HG03460 (cell line): ENCODE data around the gene LCOR.
"Not testable (repeated sequence)": the region's sequence is repeated elsewhere in the genome, so short reads cannot be mapped to it uniquely, and the experiment has no call there.

Experiments used
- ATAC-seq: cut with Tn5 transposase; IDR thresholded peaks from one replicate; pipeline ENCODE4 v1.9.1; 2021; ENCODE audit not compliant: unreplicated experiment

The LCOR gene

DNA sequence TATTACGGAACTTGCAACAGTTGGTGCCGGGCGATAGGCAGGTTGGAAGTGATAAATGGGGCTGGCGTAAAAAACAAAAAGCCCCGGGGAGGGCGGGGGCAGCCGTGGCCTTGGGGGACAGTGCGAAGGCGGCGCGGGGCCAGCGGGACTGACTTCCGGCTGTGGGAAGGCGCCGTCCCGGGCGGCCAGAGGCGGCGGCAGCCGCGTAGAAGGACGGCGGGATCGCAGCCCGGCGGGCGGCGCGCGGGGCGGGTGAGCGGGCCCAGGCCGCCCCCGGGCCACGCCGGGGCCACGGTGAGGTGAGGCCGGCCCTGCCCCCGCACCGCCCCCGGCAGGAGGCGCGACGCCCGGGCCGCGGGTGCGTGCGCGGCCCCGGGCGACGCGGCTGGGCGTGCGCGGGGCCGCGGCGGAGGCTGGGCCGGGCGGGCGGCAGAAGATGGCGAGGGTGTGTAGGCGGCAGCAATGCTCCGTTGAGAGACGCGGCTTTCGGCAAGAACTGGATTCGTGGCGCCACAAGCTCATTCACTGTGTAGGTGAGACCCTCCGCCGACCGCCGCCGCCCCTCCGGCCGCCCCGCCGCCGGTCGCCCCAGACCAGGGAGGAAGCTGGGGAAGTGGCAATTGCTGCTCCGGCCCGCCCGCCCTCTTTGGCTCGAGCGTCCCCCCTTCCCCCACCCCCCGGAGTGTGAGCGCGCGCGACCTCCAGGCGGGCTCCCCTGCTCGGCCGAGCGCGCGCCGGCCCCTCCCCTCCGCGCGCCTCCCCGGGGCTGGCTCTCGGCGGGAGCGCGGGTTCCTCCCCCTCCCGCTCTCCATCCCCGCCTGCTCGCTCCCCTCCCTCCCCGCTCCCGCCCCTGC is at the start of gene LCOR:
Gene LCOR (plus strand): TSS at position 432 of the 854 bp plus-strand sequence. CDS start 116,760 bp downstream, outside the sequence.
- peak; percentile 71 for ATAC-seq

DNA sequence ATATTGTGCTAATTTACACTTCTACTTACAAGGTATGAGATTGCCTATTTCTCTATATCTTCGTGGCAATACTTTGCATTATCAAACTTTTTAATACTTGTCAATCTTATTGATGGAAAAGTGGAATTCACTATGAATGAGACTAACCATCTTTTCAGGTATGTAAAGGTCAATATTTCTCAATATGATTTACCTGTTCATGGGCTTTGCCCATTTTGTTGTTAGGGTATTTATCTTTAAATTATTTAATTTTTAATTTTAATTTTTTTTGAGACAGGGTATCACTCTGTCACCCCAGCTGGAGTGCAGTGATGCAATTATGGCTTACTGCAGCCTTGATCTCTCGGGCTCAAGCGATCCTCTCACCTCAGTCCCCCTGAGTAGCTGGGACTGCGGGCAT is 47.8 kb upstream of the LCOR start:
- no peak for ATAC-seq

DNA sequence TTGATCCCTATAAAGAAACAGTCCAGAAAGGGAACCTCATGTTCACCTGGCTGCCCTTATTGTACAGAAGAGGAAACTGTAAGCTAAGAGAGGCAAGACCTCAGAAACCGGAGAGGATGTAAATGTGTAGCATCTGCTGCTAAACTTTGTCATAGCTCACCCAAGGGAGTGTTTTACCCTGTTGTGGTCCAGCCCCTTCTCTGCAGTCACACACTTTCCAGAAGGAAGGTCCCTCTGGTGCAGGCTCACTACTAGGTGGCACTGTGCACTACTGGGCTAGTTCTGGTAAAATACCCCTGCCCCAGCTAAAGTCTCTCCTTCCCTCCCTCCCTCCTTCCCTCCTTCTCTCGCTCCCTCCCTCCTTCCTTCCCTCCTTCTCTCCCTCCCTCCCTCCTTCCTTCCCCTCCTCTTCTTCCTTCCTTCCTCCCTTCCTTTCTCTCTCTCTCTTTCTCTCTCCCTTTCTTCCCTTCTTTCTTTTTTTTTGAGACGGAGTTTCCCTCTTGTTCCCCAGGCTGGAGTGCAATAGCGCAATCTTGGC is 42.5 kb upstream of the LCOR start:
- no peak for ATAC-seq

DNA sequence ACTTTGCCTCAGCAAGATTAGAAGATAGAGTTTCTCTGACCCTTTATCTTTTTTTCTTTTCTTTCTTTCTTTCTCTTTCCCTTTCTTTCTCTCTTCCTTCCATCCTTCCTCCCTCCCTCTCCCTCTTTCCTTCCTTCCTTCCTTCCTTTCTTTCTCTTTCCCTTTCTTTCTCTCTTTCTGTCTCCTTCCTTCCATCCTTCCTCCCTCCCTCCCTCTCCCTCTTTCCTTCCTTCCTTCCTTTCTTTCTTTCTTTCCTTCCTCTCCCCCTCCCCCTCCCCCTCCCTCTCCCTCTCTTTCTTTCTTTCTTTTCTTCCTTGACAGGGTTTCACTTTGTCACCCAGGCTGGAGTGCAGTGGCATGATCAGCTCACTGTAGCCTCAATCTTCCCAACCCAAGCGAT is 40.2 kb upstream of the LCOR start:
- no peak for ATAC-seq

DNA sequence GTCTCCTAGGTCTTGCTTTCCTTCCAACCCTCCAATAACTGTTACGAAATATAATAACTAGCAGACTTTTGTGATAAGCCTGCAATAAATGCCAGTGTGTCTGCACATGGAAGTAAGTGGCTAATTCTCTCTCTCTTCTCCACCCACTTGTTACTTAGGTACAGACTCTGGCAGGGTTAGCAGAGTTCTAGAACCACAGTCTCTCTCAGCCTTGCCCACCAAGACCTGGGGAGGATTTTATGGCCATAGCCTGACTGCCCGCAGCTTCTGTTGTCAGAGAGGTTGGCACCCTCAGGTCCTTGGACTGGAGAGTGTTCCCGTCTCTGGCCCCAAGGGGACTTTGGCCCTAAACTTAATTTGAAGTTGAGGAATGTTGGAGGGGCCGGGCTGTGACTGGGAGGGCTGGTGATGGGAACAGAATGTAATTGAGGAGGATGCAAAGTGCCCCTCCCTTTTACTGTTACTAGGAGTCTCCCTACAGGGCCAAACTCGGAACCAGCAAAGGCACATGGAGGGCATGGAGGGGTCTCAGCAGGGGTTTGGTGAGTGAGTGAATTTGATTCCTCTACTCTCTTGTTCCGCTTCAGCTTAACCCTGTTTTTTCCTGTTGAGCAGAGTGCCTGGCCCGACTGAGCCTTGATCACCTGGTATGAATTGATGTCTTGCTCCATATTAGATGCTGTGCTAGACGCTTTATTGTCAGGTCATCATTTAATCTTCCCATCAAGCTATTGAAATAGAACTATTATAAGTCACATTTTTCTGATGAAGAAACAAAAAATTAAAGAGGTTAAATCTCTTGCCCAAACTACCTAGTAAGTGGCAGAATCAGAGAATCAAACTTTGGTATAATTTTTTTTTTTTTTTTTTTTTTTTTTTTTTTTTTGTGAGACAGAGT is 37.0 kb upstream of the LCOR start:
- ATAC-seq, result no peak

DNA sequence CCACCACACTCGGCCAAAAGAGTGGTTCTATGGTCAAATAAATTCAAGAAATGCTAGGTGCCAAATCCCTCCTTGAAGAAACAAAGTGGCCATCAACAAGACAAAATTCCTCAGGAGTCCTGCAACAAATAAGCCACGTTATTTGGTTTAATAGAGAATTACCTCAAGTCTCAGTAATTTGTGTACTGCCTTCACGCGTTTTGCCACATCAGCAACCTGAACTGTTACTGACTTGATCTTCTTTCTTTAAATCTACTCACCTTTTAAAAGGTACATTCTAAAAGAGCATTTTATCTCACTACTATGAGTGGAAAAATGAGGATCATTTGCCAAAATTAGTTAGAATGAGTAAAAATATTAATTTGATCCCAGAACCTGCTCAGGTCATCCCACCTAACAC is 34.6 kb upstream of the LCOR start:
- ATAC-seq, result no peak

DNA sequence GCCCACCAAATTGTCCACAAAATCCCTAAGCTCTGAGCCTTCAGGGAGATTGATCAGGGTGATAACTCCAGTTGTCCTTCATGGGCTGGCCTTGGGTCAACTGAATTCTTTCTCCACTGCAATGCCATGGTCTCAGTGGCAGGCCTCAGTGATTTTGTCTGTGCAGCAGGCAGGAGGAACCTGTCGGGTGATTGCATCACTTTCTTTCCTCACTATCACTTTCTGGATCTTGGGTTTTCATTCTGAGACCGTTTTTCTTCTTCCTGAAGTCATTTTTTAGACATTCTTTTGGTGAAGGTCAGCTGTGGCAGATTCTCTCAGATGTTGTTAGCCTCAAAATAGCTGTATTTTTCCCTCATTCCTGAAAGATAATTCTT is 28.8 kb upstream of the LCOR start:
- ATAC-seq, result no peak

DNA sequence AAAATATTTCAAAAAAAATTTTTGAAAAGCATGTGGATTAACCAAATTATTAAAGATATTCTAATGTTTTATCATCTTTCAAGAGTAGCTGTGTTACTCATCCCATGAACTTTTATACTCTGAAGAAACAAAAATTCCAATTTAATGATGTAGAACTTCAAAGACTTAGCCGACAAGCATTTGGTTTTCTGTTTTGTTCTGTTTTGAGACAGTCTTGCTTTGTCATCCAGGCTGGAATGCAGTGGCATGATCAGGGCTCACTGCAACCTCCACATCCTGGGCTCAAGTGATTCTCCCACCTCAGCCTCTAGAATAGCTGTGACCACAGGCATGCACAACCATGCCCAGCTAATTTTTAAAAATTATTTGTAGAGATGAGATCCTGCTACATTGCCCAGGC is 17.8 kb upstream of the LCOR start:
- no peak for ATAC-seq

DNA sequence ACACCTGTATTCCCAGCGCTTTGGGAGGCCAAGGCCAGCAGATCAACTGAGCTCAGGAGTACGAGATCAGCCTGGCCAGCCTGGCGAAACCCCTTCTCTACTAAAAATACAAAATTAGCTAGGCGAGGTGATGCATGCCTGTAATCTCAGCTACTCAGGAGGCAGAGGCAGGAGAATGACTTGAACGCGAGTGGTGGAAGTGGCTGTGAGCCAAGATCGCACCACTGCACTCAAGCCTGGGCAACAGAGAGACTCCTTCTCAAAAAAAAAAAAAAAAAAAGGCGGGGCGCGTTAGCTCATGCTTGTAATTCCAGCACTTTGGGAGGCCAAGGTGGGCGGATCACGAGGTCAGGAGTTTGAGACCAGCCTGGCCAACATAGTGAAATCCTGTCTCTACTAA is 13.1 kb upstream of the LCOR start:
- ATAC-seq, result not testable (repeated sequence)

DNA sequence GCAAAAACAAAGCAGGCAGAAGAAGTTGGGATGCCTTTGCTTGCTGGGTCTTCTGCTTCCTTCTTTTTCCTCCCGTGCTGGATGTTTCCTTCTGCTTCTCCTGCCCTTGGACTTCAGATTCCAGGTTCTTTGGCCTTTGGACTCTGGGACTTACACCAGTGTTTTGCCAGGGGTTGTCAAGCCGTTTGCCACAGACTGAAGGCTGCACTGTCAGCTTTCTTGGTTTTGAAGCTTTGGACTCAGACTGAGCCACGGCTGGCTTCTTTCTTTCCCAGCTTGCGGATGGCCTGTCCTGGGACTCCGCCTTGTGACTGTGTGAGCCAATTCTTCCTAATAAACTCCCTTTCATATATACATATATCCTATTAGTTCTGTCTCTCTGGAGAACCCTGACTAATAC is 11.3 kb upstream of the LCOR start:
- ATAC-seq, result no peak

DNA sequence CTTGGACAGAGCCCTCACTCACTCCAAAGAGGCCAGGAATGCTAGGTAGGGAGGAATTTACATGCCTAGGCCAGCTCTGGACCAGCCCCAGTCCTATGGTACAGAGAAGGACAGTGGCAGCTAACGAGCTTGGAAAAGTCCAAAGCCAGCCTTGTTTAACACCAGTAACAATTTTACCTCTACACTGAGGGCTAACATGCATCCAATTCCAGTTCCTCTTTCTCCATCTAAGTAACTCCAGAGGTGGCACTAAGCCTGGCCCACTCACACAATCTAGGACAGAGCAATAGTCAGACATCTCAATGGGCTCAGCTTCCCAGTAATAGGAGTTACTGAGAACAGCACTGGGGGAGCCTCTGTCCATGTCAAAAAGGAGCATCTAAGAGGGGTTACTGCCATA is 5.7 kb upstream of the LCOR start:
- ATAC-seq, result no peak

DNA sequence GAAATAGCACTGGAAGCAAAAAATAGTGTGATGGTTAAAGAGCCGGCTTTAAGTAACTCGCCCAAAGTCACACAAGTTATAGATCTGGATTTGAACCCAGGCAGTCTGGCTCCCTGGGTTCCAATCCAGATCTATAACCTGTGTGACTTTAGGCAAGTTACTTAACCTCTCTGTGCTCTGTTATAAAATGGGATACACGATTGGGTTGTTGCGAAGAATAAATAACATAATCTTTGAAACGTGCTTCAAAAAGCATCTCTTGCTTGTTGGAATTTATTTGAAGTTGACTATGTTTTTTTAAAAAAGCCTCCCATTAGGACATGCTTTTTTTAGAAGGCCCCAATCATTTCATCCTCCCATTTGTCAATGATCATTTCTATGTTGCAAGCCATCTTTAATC is 3.5 kb upstream of the LCOR start:
- ATAC-seq, result no peak

DNA sequence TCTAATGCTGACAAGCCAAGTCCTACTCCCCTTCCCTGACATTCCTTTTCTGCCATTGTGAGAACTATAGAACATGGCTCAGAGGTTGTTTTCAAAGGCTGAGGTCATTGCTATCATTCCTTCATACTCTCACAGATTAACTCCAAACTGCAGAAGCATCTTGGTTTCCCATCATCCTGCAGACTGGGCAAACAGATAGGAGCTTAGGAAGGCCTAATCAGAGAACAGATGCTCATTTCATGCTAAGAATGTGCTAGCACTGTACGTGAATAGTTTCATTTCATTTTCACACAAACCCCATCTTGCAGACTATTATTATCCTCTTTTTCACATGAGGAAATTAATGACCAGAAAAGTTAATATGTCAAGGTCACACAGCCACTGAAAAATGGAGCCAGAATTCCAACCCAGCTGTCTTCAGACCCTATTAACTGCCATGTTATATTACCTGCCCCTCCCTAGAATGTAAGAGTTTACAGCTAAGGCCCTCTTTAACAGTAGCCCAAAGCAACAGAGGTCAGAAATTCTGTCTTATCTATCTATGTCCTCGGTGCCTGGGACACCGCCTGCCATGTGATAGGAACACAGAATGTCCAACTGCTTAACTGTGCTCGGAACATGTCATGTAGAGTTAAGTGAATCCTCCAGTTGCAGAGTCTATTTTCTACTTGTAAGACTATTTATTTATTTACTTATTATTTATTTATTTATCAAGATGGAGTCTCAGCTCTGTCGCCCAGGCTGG is 2.9 kb upstream of the LCOR start:
- ATAC-seq, result no peak

DNA sequence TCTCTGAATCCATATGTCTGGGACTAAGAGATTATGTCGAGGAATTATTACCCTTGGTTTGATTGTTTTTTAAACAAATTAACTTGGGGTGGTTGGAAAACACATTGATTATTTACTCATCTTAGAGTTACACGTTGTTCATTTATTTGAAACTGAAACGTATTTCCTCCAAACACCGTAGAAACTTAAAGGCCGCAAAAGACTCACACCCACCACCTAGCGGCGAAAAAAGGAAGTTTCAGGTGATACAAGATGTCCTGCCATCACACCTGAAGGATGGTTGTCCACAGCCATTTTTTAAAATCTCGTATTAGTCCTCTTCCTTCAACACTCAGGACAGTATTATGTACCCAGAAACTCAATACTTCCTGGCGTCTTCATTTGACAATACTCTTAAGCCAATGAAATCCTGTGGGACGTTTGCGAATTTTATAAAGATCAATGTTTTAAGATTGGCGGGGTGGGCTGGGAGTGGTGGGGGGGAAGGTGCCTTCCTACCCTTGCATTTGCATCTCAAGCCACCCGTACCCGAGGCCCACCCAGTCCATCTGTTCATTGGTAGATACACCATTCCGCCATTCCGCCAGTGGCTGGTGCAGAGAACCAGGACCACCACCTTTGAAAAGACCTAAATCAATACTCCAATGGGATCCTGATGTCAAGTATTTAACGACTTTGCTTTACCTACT is 1.4 kb upstream of the LCOR start:
- no peak for ATAC-seq

DNA sequence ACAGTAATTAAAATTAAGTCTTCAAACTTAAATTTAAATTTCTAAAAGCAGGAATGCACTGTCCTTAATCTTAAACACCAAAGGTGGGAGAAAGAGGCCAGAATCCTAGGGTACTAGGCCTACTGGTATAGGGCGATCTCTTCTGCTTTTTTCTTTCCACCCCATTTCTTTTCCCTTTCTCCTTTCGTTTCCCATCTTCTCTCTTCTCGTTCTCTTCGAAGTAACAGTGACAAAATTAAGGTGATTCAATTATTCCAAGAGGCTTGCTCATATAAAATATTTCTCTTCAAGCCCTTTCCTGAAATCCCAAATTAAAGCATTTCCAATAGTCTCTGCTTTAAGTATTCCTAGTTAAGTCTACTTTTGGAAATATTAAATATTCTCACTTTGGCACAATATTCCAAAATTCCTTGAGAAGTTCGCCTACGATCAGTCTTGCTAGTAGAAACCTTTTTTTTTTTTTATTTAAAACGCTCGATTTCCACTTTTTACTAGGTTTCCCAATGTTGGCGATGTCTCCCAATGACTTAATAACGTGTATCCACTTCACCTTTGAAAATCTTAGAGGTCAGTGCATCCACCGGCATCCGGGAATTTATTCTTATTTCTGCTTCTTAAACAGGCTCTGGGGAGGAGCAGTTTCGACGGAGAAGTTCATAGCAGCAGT is 765 bp upstream of the LCOR start:
- ATAC-seq, result no peak

DNA sequence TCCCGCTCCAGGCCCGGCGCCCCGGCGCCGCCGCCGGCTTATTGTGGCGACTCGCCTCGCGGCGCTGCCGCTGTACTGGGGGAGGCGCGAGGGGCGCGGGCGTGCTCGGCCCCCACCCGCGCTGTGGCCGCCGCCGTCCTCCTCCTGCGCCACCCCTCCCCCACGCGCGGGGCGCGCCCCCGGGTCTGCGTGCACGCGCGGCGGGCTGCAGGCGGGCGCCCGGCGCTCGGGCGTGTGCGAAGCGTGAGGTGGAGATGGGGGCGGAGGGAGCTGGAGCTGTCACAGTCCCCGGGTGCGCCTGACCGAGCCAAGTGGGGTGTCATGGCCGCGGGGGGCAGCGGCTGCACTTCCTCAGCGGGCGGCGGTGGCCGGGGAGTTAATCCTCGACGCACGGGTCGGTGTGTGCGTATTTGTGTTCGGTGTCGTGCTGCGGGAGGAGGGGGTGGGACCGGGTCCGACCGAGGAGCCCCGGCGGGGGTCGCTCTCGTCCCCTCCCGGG is 672 bp downstream of the LCOR start:
- ATAC-seq, result peak; percentile 51

DNA sequence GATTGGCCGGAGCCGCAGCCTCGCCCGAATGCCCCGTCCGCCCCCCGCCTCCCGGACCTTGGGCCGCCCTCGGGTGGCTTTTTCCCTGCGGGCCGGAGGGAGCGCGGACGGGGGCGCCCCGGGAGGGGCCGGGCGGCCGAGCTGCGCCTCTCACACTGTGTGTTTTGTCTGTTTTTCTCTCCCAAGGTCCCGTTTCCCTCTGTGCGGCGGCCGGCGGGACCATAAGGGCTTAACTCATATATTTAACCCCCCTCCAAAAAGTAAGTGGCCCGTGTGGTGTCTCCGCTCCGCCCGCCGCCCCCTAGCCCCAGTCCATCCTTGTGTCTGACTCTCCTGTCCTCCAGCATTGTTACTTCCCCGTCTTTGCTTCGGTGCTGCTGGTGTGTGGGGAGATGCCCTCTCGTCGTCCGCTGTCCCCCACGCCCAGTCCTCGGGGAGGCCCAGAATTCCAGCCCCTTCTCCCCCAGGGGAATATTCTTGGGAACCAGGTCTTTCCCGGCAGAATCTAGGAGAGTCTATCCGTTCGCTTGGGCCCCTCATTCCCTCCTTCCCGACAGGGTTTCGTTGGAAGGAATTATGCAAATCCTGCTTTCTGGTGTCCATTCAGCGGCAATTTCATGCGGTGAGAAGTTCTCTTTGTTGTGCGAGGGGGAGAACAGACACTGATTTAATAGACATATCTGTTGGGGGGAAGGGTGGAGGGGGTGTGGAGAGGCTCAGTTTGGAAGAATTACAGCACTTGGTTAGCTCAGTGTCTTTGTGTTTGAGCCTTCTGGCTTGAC is 1.3 kb downstream of the LCOR start:
- peak; percentile 2 for ATAC-seq

DNA sequence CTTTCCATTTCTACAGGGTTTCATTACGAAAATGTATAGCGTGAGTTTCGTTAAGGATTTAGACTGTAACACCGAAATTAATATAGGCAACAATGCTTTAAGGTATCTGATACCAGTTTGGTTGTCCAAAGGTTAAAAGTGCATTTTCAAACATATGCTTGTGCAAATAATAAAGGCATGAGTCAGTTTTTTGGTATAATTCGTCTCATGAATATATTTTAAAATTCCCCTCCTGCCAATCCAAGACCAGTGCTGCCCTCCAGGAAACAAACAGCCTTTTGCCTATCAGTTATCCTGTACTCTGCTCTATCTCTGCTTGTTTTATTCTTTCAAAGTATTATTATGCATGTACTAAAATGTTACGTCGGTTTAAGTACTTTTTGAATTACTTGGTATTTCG is 2.0 kb downstream of the LCOR start:
- ATAC-seq, result no peak

DNA sequence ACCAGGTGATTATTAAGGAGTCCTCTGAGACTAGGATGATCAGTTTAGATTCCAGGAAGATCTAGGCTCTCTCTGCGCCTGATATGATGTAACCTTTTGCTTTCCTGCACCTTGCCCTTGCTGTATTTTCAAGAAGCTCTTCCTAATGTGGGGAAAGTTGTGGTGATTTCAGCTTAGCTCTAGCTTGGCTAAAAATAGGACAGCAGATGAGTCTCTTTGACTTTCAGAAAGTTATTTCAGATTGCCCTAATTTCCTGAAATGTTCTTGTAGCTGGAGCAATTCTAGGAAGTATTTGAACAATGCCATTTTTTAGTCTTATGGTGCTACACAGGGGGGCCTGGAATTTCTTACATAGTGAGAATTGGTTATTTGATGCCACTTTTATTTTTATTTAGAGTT is 3.8 kb downstream of the LCOR start:
- ATAC-seq, result no peak
